SU-DHL-6 (cell line): ENCODE data around the gene CNTD1.

Experiments used
- EZH2phosphoT487 ChIP-seq: fragments of 200-600 bp; sonication (generic), shearing (Covaris generic); conservative IDR thresholded peaks from 2 replicates; pipeline ENCODE4 v1.6.1; 2018; ENCODE audit warnings: mild to moderate bottlenecking, antibody characterized with exemption, low read length, moderate library complexity, mixed read lengths
- TF ChIP-seq, protein P1 (sequence below): fragments of 200-600 bp; sonication (generic); IDR thresholded peaks from one replicate; pipeline ENCODE4 v1.5.1; 2017; ENCODE audit warnings: antibody characterized with exemption, mild to moderate bottlenecking, low read length, moderate library complexity; ENCODE audit not compliant: insufficient read depth, poor library complexity, severe bottlenecking

DNA sequence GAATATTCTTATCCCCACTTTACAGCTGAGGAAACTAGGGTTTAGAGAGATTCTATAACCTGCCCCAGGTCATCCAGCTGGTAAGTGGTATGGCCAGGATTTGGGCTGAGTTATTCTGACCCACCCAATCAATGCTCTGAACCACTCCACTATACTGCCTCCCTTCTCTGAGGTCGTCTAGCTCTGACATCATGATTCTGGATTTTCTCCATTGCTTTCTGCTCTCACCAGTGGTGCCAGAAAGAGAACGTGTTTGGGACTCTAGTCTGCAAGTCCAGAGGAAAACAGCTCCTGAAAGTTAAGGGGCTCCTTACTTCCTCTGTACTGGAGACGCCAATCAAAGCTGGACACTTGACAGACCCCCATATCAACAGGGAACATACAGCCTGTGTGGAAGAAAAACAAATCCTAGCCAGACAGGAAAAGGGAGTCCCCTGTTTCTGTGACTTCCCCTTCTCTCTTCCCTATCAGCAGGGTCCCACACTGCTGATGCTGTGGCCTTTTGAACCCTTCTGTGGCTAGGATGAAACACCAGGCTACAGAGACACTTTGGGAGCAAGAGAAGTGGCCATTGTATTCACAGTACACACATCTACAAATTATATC lies 47.8 kb upstream of the CNTD1 start:
- TF ChIP-seq, protein P1, sequence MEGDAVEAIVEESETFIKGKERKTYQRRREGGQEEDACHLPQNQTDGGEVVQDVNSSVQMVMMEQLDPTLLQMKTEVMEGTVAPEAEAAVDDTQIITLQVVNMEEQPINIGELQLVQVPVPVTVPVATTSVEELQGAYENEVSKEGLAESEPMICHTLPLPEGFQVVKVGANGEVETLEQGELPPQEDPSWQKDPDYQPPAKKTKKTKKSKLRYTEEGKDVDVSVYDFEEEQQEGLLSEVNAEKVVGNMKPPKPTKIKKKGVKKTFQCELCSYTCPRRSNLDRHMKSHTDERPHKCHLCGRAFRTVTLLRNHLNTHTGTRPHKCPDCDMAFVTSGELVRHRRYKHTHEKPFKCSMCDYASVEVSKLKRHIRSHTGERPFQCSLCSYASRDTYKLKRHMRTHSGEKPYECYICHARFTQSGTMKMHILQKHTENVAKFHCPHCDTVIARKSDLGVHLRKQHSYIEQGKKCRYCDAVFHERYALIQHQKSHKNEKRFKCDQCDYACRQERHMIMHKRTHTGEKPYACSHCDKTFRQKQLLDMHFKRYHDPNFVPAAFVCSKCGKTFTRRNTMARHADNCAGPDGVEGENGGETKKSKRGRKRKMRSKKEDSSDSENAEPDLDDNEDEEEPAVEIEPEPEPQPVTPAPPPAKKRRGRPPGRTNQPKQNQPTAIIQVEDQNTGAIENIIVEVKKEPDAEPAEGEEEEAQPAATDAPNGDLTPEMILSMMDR, result no peak
- TF ChIP-seq EZH2phosphoT487, result no peak
